ENCODE results near the gene DDX1. TPM values are rescaled to one million over a fixed set of nuclear protein-coding genes. Genes with fewer than 3 reads are reported as not detected.

Gene DDX1
- total and polyA plus RNA-seq, 9 of the 15 experiments (the other 6 are each of a cell fraction or from before 2014, with no cell fraction given), result 116 to 277 (median 232) TPM

DNA sequence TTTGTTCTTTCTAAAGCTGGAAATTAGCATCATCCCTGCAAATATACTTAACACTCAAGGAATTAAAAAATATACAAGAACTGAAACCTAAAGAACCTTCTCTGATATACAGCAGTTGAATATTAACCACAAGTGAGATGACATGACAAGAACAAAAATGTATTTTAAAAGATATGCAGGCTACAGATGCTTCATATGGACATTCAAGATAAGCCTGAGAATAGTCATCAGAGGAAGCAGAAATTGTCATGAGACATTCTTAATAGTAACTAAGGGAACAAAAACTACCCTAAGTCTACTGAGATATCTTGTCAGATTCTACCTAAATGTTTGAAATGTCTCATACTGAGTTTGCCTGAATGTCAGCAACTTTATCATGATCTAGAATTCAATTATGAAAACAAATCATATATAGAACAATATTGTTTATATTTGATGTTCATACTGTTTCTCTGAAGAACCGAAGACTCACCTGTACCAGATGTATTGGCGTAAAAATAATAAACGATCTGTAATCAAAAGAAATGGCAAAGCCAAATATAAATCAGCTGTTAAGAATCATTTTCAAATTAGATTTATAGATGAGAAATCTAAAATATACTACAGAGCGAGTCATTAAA lies 35.2 kb upstream of the DDX1 start (continued):
- TF ChIP-seq ZNF584 (CRISPR knock-in tag; IDR thresholded peaks at IDR 0.05; ENCODE audit: low read depth) (no peak; the same call in 1 of the 2 replicates), GTF2E2 (tag; IDR thresholded peaks at IDR 0.05) (peak; percentile 61; the same call in 1 of the 2 replicates)

DNA sequence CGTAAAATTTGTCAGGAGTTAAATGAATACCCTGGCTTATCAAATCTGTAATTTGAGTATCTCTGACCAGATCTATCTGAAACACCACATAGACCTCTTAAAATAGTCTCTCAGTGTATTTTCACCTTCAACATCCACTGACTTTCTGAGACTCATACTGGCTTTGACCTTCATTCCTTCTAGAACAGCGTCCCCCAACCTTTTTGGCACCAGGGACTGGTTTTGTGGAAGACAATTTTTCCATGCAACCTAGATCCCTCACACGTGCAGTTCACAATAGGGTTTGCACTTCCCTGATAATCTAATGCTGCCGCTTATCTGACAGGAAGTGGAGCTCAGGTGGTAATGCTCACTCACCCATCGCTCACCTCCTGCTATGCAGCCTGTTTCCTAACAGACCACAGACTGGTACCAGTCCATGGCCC lies 33.8 kb upstream of the DDX1 start:
- POLR2A ChIA-PET, result interaction anchor here (0.6 to 1.6 kb wide), 6 partner anchors 11 to 45 kb away, joined by 3 to 5 read pairs (median 4); no protein-coding TSS in a partner anchor
- H3K9me3 ChIP-seq (replicated peaks; ENCODE audit: control insufficient read depth, insufficient read depth, low read depth, low read length), result no peaks in the 10 kb centered on the region
- DNase-seq (ENCODE audit: extremely low read depth in 1 of 4, low spot score in 3 of 4), result peak in 1 of 4 experiments; percentile 86
- H2AFZ ChIP-seq (ENCODE audit: low read depth, low read length), result no peak overlapping the region; the same call in 1 of the 2 replicates
- H3K4me3 ChIP-seq, result no peak overlapping the region
- no peaks in the 10 kb centered on the region for H3K9me1 ChIP-seq (ENCODE audit: control insufficient read depth, insufficient read depth, low read length)
- no peaks in the 10 kb centered on the region for H3K27me3 ChIP-seq (ENCODE audit: control insufficient read depth in 2 of 2, insufficient read depth in 2 of 2, low read length in 2 of 2)
- peak; percentile 3 for ATAC-seq
- peaks cover 92% of the 10 kb centered on the region for H3K79me2 ChIP-seq (ENCODE audit: control insufficient read depth, insufficient read depth, low read length)
- peak overlapping the region; percentile 94 for H3K4me2 ChIP-seq (ENCODE audit: insufficient read depth, low read length)
- in situ Hi-C loops (cut with MboI) (no loop called here), intact Hi-C loops (cut with micrococcal nuclease) (no loop called here)
- CTCF ChIA-PET (ENCODE audit: low intra/inter-chr PET ratio), result no interaction called here
- 1% methylated on average over 5 of the region's 5 CpGs for WGBS (ENCODE audit: insufficient coverage, low coverage, missing lambda C conversion rate)
- H3K4me1 ChIP-seq (replicated peaks in 1 of 2; ENCODE audit: control insufficient read depth in 2 of 2, insufficient read depth in 2 of 2, low read length in 2 of 2), result peaks cover 23 to 45% of the 10 kb centered on the region in 2 experiments
- peak overlapping the region; percentile 95 for H3K27ac ChIP-seq (ENCODE audit: extremely low read depth, low read depth, low read length)
- H4K20me1 ChIP-seq (replicated peaks; ENCODE audit: control insufficient read depth, insufficient read depth, low read length), result no peaks in the 10 kb centered on the region
- H3K36me3 ChIP-seq (ENCODE audit: control insufficient read depth, insufficient read depth, low read length), result peaks cover 38% of the 10 kb centered on the region; the same call in 2 of the 3 replicates
- FAIRE-seq, result peak; percentile 70
- H3K9ac ChIP-seq (ENCODE audit: insufficient read depth in 1 of 2, low read depth in 2 of 2, low read length in 2 of 2), result peak overlapping the region in 1 of 2 experiments; percentile 76; a peak in 2 of 4 replicates
- BruUV-seq (replicated peaks), result no TSS peak
- TF ChIP-seq ZNF133 (CRISPR knock-in tag; IDR thresholded peaks at IDR 0.05), result no peak
- TF ChIP-seq ZNF354B (CRISPR knock-in tag; IDR thresholded peaks at IDR 0.05), result no peak
- TF ChIP-seq HDAC2 (IDR thresholded peaks at IDR 0.05), result peak; percentile 81; the same call in 1 of the 2 replicates
- no peak for TF ChIP-seq ZZZ3 (IDR thresholded peaks at IDR 0.05)
- peak in 1 of 2 experiments; percentile 54; a peak in 1 of 4 replicates for TF ChIP-seq ZNF639 (CRISPR knock-in tag; conservative IDR thresholded peaks at IDR 0.05 in 1 of 2, IDR thresholded peaks at IDR 0.05 in 1 of 2)
- no peak for TF ChIP-seq POU5F1 (IDR thresholded peaks at IDR 0.05; ENCODE audit: borderline replicate concordance, low read depth, low read length, partially characterized antibody)
- peak; percentile 69 for TF ChIP-seq JUND (IDR thresholded peaks at IDR 0.05; ENCODE audit: borderline replicate concordance, low read depth, low read length)
- peak; percentile 49; the same call in 1 of the 3 replicates for TF ChIP-seq JUND (tag; IDR thresholded peaks at IDR 0.05; ENCODE audit: borderline replicate concordance, low read depth, low read length)
- no peak for TF ChIP-seq KLF1 (tag; IDR thresholded peaks at IDR 0.05)
- TF ChIP-seq ZNF696 (CRISPR knock-in tag; conservative IDR thresholded peaks at IDR 0.05), result no peak
- no peak for TF ChIP-seq PCBP1 (IDR thresholded peaks at IDR 0.05; ENCODE audit: low read depth, low read length, poor library complexity, severe bottlenecking)
- no peak for TF ChIP-seq CBX5 (IDR thresholded peaks at IDR 0.05; ENCODE audit: borderline replicate concordance, low read depth)
- no peak for TF ChIP-seq PYGO2 (tag; IDR thresholded peaks at IDR 0.05)
- TF ChIP-seq ZNF41 (CRISPR knock-in tag; conservative IDR thresholded peaks at IDR 0.05), result no peak
- TF ChIP-seq SAFB2 (IDR thresholded peaks at IDR 0.05; ENCODE audit: borderline replicate concordance, low read depth, low read length, severe bottlenecking), result no peak
- no peak for TF ChIP-seq CTCF (IDR thresholded peaks at IDR 0.05 in 2 of 3, conservative IDR thresholded peaks at IDR 0.05 in 1 of 3; ENCODE audit: insufficient read depth in 2 of 3, low read depth in 1 of 3, low read length in 3 of 3)

Data from K562 (cell line).